ENCODE results near the gene GNAI3.

The GNAI3 gene

DNA sequence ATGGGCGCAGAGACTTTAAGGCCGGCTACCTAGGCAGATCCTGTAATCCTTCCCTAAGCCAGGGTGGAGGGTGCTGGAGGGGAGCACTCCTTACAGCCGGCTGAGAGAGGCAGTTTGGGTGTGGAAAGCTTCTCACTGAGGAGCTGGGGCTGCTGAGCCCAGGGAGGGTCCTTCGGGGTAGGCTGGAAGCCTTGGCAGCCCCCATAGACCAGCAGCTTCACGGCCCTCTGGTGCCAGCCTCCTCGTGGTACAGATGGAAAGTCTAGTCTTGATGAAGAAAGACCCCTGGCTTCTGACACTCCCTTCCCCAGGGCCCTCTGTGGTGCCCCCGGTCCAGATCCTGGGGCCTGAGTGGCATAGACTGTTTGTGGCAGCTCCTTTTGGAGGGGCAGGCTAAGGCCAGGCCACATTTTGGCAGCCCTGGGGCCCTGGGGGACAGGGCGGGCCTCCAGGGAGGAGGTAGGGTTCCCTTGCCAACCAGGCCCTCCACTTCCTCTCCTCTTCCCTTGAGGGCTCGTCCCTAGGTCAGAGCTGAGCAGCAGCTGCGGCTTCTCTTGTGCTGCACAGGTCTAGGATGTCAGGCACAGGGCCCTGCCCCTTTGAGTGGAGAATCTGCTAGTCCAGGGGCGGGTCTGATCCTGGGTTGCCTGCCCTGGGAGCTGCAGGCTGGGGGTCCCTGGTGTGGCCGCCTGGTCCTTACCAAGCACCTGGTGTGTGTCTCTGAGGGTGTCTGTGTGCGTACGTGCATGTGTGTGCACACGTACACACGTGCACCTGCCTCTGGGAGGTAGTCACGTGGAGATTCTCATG is 76.0 kb downstream of the GNAI3 start:
- DNase-seq, result no peak

GRCh38 chr1:109625176-109625575 is 76.8 kb downstream of the GNAI3 start:
- no peak for DNase-seq

DNA sequence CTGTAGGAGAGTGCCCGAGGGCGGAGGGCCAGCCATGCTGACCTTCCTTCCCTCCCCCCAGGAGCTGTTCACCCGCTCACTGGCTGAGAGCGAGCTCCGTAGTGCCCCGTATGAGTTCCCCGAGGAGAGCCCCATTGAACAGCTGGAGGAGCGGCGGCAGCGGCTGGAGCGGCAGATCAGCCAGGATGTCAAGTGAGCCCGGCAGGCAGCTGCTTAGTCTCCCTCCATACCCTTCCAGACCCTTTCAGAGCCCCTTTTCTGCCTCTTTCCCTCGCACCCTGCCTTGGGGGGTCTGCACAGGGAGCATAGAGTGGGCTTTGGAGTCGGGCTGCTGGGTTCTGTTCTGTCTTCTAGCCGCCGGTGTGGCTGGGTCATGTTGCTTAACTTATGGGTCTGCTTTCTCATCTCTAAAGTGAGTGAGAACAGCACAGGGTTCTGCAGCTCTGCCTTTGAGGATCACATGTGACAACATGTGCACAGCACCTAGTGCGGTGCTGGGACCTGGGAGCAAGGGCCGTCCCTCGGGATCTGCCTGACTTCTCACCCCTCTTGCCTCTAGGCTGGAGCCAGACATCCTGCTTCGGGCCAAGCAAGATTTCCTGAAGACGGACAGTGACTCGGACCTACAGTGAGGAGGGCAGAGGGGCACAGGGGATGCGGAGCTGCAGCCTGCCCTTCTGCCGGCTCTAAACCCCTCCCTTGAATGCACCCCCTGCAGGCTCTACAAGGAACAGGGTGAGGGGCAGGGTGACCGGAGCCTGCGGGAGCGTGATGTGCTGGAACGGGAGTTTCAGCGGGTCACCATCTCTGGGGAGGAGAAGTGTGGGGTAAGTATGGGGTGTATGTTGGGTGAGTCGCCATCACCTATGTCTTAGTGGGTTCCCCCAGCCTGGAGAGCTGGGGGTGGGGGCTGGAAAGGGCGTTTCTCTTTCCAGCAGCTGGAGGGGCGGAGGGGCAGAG is 77.5 kb downstream of the GNAI3 start:
- no peak for DNase-seq

DNA sequence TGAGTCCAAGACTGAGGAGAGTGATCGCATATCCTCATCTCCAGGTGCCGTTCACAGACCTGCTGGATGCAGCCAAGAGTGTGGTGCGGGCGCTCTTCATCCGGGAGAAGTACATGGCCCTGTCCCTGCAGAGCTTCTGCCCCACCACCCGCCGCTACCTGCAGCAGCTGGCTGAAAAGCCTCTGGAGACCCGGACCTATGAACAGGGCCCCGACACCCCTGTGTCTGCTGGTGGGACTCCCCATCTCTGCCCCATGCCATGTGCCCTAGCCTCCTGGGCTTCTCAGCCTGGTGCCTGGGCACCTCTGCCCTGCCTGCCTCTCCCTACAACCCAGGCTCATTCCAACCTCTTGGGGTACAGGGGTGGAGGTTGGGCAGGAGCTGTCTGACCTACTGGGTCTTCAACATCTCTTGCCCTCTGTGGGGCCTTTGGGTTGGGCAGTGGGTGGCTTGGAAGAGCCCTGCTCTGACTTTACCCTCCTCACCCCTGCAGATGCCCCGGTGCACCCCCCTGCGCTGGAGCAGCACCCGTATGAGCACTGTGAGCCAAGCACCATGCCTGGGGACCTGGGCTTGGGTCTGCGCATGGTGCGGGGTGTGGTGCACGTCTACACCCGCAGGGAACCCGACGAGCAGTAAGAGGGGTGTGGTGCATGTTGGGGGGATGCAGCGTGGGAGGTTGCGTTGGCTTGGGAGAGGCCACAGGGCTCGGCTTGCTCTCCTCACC is 78.4 kb downstream of the GNAI3 start:
- no peak for DNase-seq

- DNase-seq, result no peak
Observed at GRCh38 chr1:109627692-109628399, 79.4 kb downstream of the GNAI3 start.

- DNase-seq, result no peak
Observed at GRCh38 chr1:109628540-109629321, 80.3 kb downstream of the GNAI3 start.

GRCh38 chr1:109629372-109630030 is 81.1 kb downstream of the GNAI3 start:
- no peak for DNase-seq

DNA sequence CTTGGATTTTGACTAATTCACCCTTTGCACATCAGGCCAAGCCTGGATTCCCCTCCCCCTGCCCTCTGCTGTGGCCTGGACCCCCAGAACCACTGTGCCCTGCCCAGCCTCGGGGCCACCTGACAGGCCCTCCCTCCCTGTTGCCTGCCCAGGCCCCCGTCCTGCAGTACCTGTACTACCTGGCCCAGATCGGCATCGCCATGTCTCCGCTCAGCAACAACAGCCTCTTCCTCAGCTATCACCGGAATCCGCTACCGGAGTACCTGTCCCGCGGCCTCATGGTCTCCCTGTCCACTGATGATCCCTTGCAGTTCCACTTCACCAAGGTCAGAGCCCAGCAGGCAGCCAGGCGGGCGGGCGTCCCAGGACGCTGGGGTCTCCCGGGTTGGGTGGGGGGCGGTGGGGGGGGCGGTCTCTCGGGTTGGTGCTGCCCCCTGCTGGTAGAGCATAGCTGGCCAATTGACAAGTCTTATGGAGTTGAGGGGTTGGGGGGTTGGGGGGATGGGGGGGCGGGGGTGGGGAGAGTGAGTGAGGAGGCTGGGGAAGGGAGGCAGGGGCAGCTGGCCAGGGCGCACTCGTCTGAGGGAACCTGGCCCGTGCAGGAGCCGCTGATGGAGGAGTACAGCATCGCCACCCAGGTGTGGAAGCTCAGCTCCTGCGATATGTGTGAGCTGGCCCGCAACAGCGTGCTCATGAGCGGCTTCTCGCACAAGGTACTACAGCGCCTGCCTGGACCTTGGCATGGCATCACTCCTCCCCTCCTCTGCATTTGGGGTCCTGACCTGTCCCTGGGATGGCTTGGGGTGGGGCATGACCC is 81.9 kb downstream of the GNAI3 start:
- no peak for DNase-seq

DNA sequence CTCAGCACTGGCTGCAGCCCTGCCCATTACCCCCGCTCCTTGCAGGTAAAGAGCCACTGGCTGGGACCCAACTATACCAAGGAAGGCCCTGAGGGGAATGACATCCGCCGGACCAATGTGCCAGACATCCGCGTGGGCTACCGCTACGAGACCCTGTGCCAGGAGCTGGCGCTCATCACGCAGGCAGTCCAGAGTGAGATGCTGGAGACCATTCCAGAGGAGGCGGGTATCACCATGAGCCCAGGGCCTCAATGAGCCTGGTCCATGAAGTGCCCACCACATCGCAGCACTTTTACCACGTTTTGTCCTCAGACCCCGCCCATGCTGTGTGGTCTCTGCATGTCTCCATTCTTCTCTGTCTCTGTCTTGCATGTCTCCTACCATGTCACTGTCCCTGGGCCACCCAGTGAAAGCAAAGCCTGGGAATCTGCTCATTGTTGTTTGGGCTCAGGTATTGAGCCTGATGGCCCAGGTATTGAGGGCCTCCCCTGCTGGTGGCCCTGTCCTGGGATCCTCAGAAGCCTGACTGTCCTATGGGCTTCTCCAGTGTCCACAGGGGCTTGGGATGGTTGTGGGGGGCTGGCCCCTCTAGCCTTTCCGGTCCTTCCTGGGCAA is 82.6 kb downstream of the GNAI3 start:
- no peak for DNase-seq

DNA sequence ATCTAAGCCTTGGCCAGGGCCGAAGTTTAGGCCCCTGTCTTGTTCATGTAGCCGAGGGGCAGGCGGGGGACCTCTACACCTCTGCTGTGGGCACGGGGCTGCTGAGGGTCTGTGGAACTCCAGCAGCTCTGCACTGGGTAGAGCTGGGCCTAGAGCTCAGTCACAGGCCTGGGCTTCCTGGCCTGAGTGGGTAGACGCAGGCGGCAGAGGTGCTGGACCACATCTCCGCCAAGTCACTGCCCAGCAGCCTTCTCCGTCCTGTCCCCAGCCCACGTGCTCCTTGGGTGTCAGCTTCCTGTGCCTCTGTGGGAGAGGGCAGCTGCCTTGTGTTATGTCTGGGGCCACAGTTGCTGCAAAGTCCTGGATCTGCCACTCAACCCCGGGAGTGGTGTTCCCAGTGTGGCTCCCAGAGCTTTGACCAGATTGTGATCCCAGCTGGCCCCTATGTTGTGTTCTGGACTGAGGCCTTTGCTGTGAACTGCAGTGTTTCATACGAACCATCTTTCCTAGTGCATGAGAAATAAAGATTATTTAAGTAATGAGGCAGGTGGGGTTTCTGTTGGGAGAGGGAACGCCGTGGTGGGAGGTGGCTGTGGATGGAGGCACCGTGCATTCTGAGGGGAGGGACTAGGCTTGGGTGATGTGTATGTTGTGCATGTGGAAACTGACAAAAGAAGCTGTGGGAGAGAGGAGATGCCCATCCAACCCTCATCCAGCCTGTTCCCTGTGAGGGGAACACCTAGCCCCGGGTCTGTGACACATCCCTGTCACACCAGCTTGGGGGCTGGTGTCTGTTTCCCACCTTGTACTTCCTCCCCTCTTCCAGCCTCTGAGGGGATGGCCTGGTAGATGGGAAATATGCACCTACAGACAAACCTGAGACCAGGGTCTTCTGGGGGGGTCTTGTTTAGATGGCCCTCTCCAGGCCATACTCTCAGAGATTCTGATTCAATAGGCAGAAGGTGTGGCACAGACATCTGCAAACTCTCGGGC is 83.4 kb downstream of the GNAI3 start:
- no peak for DNase-seq

DNA sequence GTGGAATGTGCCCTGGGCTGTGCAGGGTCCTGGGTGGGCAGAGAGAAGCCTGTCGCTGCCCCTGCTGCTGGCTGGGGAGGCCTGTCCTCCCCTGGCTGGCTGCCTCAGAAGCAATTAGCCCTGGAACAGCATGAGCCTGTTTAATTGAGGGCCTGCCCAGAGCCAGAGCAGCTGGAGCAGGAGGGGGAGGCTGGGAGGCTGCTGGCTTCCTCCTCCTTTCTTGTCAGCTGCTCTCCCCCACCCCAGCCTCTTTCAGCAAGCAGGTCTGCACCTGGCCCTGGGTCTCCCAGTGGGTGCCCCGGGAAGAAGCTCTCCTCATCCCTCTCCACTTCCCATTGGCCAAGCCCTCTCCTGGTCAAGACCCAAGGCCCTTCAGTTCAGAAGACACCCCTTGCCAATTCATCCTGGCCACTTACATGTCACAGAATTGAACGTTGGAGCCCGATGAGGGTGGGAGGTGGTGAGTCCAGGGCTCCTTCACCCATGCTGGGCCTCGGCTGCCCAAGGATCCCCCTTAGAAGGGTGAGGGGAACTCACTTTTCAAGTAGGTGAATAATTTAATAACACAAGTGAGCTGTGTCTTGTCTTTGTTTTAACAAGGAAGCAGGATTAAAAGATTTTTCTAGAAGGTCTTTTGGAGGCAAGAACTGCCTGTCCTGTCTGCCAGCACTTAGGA is 84.4 kb downstream of the GNAI3 start:
- peak; percentile 70 for DNase-seq

- DNase-seq, result no peak
Observed at GRCh38 chr1:109634292-109634691, 85.9 kb downstream of the GNAI3 start.

- no peak for DNase-seq
Observed at GRCh38 chr1:109634771-109635750, 86.6 kb downstream of the GNAI3 start.

DNA sequence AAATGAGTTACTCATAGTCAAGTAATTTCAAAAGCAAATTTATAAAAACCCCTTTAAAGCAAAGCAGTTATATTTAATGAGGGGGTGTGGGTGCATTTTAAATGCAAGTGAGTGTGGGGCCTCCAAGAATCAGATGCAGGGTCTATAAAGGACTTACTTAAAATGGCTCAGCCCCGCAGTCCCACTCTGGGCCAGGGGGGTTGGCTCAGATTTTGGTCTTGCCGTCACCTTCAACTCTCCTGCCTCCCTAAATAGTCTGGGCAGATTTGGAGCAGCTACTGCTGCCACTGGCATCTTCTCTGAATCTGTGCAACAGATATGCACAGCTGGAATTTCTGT is 87.4 kb downstream of the GNAI3 start:
- no peak for DNase-seq

DNA sequence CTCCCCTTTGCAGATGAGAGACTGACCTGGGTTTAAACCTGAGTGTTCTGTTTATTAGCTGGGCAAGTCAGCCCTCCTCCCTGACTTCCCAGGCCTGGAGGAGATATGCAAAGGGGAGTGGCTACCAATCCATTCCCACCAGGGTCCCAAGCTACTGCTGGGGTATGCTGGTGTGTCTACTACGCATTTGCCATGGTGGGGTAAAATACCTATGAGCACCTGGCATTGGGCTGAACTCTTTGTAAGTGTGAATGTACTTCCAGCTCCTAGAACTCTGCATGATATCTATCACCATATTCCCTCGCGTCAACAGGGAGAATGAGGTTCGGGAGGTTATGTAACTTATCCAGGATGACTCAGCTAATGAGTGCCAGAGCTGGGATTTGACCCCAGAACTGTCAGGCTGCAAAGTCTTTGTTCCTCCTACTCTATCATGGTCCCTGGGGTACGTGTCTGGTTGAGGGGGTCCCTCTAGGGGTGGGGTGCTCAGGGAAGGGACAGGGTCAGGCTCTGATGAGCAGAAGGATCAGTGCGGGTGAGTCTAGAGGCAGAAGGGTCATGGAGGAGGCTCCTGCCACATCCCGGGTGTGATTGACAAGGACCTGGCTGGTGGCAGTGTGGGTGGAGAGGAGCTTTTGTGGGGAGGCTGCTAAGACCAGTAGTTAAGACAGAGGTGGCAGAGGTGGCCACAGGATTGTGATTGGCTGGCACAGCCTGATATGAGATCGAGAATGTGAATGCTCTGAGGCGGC is 88.0 kb downstream of the GNAI3 start:
- DNase-seq, result no peak

DNA sequence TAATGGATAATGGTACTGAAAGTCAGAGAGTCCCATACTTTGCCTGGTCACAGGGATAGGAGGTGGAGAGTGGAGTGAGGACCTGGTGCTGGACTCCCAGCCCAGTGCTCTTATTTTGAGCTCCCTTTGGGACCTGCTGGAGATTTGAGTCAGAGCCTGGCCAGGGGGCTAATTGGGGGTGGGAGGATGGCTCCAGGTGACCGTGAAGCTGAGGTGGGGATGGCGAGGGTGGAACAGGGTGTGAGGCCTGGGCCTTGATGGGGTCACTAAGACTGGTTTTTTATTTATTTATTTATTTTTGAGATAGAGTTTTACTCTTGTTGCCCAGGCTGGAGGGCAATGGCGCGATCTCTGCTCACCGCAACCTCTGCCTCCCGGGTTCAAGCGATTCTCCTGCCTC is 89.0 kb downstream of the GNAI3 start:
- DNase-seq, result no peak
